Occipital lobe (tissue), 2 donors: ENCODE results near the gene ABHD11. TPM values are rescaled to one million over a fixed set of nuclear protein-coding genes. Genes with fewer than 3 reads are reported as not detected.
"Not testable (repeated sequence)": the region's sequence is repeated elsewhere in the genome, so short reads cannot be mapped to it uniquely, and the experiment has no call there.

ENCODE experiments used
- DNase-seq: peaks from one replicate; lab custom pipeline; 2025; lab: John Stamatoyannopoulos, UW
- total RNA-seq: library from RNA; depleted of rRNA; stranded (reverse); fragments of >200 nt; gene quantifications from one replicate; pipeline ENCODE4 v1.2.3, GENCODE V29; 2014

Gene ABHD11
- 4.2 TPM for total RNA-seq

- peak; percentile 98 for DNase-seq
These were observed at the start of gene ABHD11 for GRCh38 chr7:73738612-73739386. Gene ABHD11 (minus strand): TSS chr7:73738802. CDS start chr7:73738770, 32 bp downstream.

DNA sequence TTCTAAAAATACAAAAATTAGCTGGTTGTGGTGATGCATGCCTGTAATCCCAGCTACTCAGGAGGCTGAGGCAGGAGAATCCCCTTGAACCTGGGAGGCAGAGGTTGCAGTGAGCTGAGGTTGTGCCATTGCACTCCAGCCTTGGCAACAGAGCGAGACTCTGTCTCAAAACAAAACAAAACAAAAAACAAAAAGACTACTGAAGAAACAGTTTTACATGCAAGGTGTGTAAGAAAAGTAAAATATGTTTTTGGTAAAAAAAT lies 49.1 kb upstream of the ABHD11 start:
- DNase-seq: not testable (repeated sequence)

GRCh38 chr7:73786588-73786987 lies 48.0 kb upstream of the ABHD11 start:
- no peak for DNase-seq

DNA sequence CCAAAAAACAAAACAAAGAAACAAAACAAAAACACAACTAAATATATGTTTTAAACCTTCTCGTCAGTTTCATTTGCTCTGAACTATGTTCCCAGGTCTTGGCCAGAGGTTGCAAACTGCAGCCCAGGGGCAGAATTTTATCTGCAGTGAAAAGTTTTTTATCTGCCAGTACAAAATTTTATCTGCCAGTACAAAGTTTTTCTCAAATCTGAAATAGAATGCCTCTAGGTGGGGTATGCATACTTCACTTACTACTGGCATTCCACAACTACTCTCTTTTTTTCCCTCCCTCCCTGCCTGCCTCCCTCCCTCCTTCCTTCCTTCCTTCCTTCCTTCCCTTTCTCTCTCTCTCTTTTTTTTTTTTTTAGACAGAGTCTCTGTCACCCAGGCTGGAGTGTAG lies 40.9 kb upstream of the ABHD11 start:
- DNase-seq: no peak

- no peak for DNase-seq
These were observed 40.3 kb upstream of the ABHD11 start for GRCh38 chr7:73778801-73779389.

GRCh38 chr7:73774923-73775322 lies 36.3 kb upstream of the ABHD11 start:
- DNase-seq: no peak

- no peak for DNase-seq
These were observed 35.3 kb upstream of the ABHD11 start for GRCh38 chr7:73773700-73774517.

DNA sequence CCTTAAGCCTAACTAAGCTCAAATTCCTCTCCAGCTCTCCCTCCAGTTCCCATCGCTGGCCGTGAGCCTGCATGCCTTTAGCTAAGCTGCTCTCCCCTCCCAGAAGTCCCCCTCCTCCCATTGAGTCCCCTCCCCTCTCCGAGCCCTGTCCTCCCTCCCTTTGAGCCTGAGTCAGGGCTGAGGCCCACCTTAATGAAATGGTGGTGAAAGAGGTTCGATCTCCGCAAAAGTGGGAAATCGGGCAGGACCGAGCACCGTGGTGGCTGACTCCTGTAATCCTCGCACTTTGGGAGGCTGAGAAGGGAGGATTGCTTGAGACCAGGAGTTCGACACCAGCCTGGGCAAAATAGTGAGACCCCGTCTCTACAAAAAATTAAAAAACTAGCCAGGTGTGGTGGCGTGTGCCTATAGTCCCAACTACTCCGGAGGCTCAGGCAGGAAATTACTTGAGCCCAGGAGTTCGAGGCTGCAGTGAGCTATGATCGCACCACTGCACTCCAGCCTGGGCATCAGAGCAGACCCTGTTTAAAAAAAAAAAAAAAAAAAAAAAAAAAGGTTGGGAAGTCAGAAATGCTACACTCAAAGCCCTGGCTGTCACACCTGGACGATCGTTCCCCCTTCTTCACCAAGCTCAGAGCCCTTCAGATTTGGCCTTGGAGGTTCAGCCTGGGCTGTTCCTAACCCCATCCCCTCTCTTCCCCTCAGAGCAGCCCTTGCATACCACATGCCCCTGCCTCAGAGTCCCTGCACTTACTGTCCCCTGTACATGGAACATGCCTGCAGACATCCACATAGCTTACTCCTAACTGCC lies 32.5 kb upstream of the ABHD11 start:
- DNase-seq: no peak

DNA sequence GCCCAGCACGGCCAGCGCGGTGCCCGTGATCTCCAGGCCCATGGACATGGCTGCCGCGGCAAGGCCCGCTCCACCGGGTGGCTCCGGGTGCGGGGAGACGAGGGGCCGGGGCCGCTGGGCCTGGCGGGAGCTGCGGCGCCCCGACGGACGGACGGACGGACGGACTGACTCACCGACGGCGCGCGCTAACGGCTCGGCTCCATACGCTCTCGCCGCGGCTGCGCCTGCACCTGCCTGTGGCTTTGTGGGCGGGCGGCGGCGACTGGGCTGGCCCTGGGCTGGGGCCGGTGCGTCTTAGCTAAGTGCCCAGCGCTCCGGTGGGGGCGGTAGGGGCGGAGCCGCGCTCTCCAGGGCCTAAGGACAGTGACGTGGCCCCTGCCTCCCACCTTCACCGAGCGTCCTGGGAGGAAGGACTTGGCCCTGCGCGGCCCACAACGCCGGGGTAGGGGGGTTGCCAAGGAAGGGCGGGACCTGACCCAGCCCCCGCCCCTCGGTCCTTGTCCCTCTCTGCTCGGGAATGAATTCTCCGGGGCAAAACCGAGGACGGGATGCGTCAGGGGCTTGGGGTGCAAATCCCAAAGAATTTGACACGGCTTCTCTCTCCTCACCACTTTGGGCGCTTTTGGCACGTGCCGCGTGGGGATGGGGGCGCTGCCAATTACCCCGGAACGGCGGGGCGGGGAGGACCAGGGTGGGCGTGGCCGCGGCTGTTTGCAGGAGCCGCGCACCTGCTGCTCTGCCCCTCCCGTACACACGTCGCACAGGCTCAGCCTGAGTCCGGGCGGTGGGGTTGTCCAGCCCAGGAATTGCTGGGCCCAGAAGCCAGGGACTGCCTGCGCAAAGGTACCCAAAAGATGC lies 31.6 kb upstream of the ABHD11 start, which contains the start of gene CLDN3:
TSS of gene CLDN3 (minus strand) at position 269 of the 858 bp plus-strand sequence. CDS start at position 48, 221 bp downstream.
- no peak for DNase-seq

DNA sequence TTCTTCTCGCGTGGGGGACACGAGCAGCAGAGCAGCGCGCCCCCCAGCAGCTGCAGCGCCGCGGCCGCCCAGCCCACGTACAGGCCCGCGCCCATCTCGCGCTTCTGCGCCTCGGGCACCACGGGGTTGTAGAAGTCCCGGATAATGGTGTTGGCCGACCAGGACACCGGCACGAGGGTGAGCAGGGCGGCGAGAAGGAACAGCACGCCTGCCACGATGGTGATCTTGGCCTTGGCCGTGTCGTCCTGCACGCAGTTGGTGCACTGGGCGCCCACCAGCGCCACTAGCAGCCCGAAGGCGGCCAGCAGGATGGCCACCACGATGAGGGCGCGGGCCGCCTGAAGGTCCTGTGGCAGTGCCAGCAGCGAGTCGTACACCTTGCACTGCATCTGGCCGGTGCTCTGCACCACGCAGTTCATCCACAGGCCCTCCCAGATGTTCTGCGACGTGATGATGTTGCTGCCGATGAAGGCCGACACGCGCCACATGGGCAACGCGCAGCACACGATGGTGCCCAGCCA lies 30.9 kb upstream of the ABHD11 start:
- DNase-seq: no peak

GRCh38 chr7:73768641-73769480 lies 30.3 kb upstream of the ABHD11 start:
- no peak for DNase-seq

DNA sequence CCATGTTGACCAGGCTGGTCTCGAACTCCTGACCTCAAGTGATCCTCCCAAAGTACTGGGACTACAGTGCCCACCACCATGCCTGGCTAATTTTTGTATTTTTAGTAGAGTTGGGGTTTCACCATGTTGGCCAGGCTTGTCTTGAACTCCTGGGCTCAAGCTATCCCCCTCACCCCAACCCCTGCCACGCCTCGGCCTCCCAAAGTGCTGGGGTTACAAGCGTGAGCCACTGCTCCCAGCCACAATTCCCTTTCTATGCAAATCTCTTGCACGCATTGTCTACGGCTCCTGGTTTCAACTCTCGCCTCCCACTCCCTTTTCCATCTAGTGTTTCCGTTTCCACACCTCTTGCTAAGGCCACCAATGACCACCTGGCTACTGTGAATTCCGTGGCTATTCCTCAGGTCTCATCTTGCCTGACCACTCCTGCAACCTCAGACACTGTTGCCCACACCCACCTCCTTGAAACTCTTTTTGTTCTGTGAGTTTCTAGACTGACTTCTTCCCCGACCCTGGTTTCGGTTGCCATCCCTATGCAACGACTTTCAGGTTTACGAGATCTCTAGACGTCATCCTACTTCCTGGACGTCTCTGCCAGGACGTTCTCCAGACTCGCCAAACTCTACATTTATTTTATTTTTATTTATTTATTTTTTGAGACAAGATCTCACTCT lies 28.1 kb upstream of the ABHD11 start:
- DNase-seq: no peak

DNA sequence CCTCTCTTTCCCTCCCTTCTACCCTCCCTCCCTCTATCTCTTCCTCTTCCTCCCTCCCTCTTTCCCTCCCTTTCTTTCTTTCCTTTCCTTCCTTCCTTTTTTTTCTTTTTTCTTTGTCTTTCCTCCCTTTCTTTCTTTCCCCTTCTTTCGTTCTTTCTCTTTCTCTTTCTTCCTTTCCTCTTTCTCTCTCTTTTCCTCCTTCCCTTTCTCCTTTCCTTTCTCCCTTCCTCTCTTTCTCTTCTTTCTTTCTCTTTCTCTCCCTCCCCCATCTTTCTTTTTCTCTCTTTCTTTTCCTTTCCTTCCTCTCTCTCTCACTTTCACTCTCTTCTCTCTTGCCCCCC lies 24.0 kb upstream of the ABHD11 start:
- DNase-seq: no peak

GRCh38 chr7:73761854-73762658 lies 23.5 kb upstream of the ABHD11 start:
- no peak for DNase-seq

DNA sequence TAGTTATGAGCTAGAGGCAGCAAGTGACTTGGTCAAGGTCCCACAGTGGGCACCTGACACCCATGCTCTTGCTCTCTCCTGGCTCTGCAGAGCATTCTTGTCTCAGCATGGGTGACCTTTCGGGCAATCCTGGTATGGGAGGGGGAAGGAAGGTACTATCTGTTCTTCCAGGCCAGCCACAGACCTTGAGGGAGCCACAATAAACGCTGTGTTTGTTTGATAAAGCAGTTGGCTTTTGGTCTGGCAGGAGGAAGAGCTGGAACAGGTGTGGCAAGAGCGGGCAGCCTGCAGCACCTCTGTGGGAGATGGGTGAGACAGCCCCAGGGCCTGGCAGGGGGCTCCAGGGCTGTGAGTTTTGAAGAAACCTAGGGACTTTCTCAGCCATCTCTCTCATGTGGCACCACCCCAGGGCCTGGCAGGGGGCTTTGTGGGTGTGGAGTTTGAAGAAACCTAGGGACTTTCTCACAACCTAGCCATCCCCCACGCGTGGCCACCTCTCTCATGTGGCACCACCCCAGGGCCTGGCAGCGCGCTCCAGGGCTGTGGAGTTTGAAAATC lies 20.1 kb upstream of the ABHD11 start:
- no peak for DNase-seq

DNA sequence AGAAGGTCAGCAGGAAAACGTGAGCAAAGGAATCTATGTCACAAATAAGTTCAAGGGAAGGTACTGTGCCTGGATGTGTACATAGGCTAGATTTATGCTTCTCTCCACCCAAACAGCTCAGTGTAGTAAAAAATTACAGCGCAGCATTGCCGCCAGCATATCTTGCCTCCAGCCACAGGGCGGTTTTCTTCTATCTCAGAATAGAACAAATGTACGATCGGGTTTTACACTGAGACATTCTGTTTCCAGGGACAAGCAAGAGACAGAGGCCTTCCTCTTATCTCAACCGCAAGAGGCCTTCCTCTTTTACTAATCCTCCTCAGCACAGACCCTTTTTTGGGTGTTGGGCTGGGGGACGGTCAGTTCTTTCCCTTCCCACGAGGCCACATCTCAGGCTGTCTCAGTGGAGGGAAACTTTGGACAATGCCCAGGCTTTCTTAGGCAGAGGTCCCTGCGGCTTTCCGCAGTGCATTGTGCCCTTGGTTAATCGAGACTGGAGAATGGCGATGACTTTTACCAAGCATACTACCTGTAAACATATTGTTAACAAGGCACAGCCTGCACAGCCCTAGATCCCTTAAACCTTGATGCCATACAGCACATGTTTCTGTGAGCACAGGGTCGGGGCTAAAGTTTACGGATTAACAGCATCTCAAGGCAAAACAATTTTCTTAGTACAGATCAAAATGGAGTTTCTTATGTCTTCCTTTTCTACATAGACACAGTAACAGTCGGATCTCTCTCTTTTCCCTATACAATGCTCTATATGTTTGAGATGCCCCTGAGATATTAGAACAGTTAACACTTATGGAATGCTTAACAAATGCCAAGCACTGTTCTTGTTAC lies 11.6 kb upstream of the ABHD11 start:
- no peak for DNase-seq

GRCh38 chr7:73746378-73746777 lies 7.8 kb upstream of the ABHD11 start:
- DNase-seq: peak; percentile 16
